Endothelial cell (in vitro differentiated cells): ENCODE data around the gene LRRC31. TPM values are rescaled to one million over a fixed set of nuclear protein-coding genes. Genes with fewer than 3 reads are reported as not detected.

ENCODE experiments used
- DNase-seq: peaks from one replicate; pipeline ENCODE4 v3.0.0; 2021; ENCODE audit warnings: low spot score
- H3K27ac Mint-ChIP-seq: one replicate; pipeline ENCODE4 v1.8.0; 2021; ENCODE audit warnings: mixed read lengths, inconsistent platforms; ENCODE audit not compliant: unreplicated experiment
- H3K27me3 Mint-ChIP-seq: one replicate; pipeline ENCODE4 v1.8.0; 2021; ENCODE audit warnings: mild to moderate bottlenecking, moderate library complexity, mixed read lengths, inconsistent platforms; ENCODE audit not compliant: unreplicated experiment
- H3K36me3 Mint-ChIP-seq: one replicate; pipeline ENCODE4 v1.8.0; 2021; ENCODE audit warnings: mild to moderate bottlenecking, low read depth, mixed read lengths, inconsistent platforms; ENCODE audit not compliant: unreplicated experiment
- H3K4me1 Mint-ChIP-seq: one replicate; pipeline ENCODE4 v1.8.0; 2021; ENCODE audit warnings: mild to moderate bottlenecking, mixed read lengths, inconsistent platforms; ENCODE audit not compliant: unreplicated experiment
- H3K4me3 Mint-ChIP-seq: one replicate; pipeline ENCODE4 v1.8.0; 2021; ENCODE audit warnings: mild to moderate bottlenecking, mixed read lengths, inconsistent platforms; ENCODE audit not compliant: unreplicated experiment
- H3K9me3 Mint-ChIP-seq: one replicate; pipeline ENCODE4 v1.8.0; 2021; ENCODE audit warnings: mixed read lengths, inconsistent platforms; ENCODE audit not compliant: unreplicated experiment
- CTCF ChIP-seq: fragments of 200-600 bp; sonication (generic); IDR thresholded peaks from one replicate; pipeline ENCODE4 v1.5.0; 2021; ENCODE audit warnings: antibody characterized with exemption; ENCODE audit not compliant: unreplicated experiment
- total RNA-seq: library from RNA; stranded (reverse); fragmentation: NEBNext Ultra II Directional; extraction: Animal tissue kit (Norgen Biotek cat#: 25700); gene quantifications from one replicate; pipeline ENCODE4 v1.2.1, GENCODE V29; 2021; ENCODE audit not compliant: unreplicated experiment

LRRC31 gene
- total RNA-seq, 1 donor from 2014 or later: 0.23 TPM

- no peaks in the 10 kb centered on the region for H3K36me3 Mint-ChIP-seq
- no peaks in the 10 kb centered on the region for H3K9me3 Mint-ChIP-seq
- no peak overlapping the region for H3K27ac Mint-ChIP-seq
- peaks cover 21% of the 10 kb centered on the region for H3K4me1 Mint-ChIP-seq
- TF ChIP-seq CTCF: no peak
- DNase-seq: no peak
- no peak overlapping the region for H3K4me3 Mint-ChIP-seq
- H3K27me3 Mint-ChIP-seq: no peaks in the 10 kb centered on the region
Observed at GRCh38 chr3:169835533-169835932, 34.2 kb downstream of the LRRC31 start.

GRCh38 chr3:169827712-169828111 is 42.0 kb downstream of the LRRC31 start:
- no peak overlapping the region for H3K27ac Mint-ChIP-seq
- H3K4me1 Mint-ChIP-seq: peaks cover 31% of the 10 kb centered on the region
- H3K27me3 Mint-ChIP-seq: no peaks in the 10 kb centered on the region
- DNase-seq: no peak
- TF ChIP-seq CTCF: no peak
- H3K9me3 Mint-ChIP-seq: no peaks in the 10 kb centered on the region
- no peaks in the 10 kb centered on the region for H3K36me3 Mint-ChIP-seq
- no peak overlapping the region for H3K4me3 Mint-ChIP-seq

DNA sequence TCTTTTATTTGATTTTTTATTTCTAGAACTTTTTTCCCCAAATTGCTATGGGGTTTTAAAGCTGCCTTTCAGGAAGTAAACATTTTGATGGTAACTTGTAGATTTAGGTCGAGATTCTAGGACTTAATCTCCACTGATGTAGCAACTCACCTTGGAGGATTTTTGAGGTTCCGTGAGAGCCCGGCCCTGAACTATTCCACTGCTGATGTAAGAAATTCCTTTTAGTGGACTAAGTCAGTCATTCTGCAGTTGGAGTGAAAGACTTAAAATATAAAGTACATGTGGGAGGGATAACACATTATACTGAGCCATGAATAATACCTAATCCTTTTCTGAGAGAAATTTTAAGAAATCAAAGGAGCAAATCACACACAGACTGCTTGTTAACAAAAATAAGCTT is 44.4 kb downstream of the LRRC31 start:
- Mint-ChIP-seq H3K36me3 (no peaks in the 10 kb centered on the region), H3K4me3 (no peak overlapping the region), H3K4me1 (peaks cover 28% of the 10 kb centered on the region), H3K9me3 (no peaks in the 10 kb centered on the region), H3K27ac (no peak overlapping the region), H3K27me3 (no peaks in the 10 kb centered on the region)
- DNase-seq: no peak
- no peak for TF ChIP-seq CTCF

DNA sequence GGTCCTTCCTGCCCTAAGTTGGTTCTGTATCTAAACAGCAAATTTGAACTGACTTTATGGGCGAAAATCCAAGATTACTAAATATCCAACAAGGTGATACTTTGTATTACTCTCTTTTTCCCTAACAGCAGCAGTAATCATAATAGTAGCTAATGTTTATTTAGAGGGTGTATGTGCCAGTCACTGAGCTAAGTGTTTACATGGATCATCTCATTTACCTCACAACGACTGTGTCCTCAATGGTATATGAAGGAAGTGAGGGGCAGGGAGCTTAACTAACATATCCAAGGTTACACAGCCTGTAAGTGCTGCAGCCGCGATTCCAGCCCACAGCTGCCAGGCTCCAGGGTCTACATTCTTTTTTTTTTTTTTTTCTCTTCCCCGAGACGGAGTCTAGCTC is 46.8 kb downstream of the LRRC31 start:
- no peaks in the 10 kb centered on the region for H3K9me3 Mint-ChIP-seq
- no peaks in the 10 kb centered on the region for H3K36me3 Mint-ChIP-seq
- no peak for DNase-seq
- H3K4me1 Mint-ChIP-seq: peaks cover 17% of the 10 kb centered on the region
- no peaks in the 10 kb centered on the region for H3K27me3 Mint-ChIP-seq
- H3K4me3 Mint-ChIP-seq: no peak overlapping the region
- TF ChIP-seq CTCF: no peak
- no peak overlapping the region for H3K27ac Mint-ChIP-seq

- peaks cover 1% of the 10 kb centered on the region for H3K36me3 Mint-ChIP-seq
- no peaks in the 10 kb centered on the region for H3K9me3 Mint-ChIP-seq
- DNase-seq: no peak
- no peak overlapping the region for H3K27ac Mint-ChIP-seq
- H3K4me1 Mint-ChIP-seq: peaks cover 16% of the 10 kb centered on the region
- no peak for TF ChIP-seq CTCF
- H3K4me3 Mint-ChIP-seq: no peak overlapping the region
- peaks cover 1% of the 10 kb centered on the region for H3K27me3 Mint-ChIP-seq
Observed at GRCh38 chr3:169822540-169822939, 47.2 kb downstream of the LRRC31 start.
